ENCODE measurements around the gene REV3L.
A peak's percentile ranks its signal among the peaks of the same experiment; 100 is the strongest.

Gene REV3L

DNA sequence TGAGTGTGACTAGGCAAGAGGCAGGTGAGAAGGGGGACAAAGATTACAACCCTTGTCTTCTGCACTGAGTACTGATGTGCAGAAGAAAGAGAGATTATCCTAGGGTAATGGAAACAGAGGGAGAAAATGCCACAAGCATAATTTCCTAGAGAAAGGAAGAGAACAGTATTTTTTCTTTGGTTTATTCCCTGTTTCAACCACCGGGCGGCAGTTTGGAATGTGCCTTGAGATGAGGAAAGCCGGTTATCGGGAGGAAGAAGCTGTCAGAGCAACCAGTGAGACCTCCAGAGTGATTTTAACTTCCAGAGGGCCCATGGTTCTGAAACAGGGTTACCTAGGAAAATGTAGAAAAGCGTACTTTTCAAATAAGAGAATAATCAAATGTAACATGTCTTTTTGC is 121.4 kb downstream of the REV3L start:
- Histone ChIP-seq H3K9me3 (ENCODE audit: control insufficient read depth, low read length) (no peaks in the 10 kb centered on the region), H3K9ac (ENCODE audit: low read length) (peak overlapping the region; percentile 13), H3K4me1 (ENCODE audit: control insufficient read depth, insufficient read depth, low read length) (peaks cover 23% of the 10 kb centered on the region), H3K36me3 (ENCODE audit: control insufficient read depth, insufficient read depth, low read length, severe bottlenecking) (peaks cover 99% of the 10 kb centered on the region), H3K27me3 (replicated peaks; ENCODE audit: control insufficient read depth, insufficient read depth, low read length) (no peaks in the 10 kb centered on the region), H3K4me3 (ENCODE audit: low read length) (no peak overlapping the region)
- peak; percentile 63 for DNase-seq (ENCODE audit: low read depth)

DNA sequence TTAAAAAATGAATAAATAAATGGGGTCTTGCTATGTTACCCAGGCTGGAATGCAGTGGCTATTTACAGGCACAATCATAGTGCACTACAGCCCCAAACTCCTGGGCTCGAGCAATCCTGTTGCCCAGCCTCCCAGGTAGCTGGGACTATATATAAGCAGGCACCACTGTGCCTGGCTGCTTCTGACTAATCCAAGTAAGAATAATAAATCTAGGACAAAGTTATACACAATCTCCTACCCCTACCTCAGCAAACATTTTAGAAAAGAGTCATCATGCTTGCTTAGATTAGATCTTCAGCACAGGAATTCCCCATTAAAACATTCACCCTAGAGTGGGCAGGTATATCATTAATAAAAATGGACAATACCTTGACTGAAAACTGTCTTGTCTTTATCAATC is 124.6 kb downstream of the REV3L start:
- H3K4me1 ChIP-seq (ENCODE audit: control insufficient read depth, insufficient read depth, low read length): peaks cover 31% of the 10 kb centered on the region
- peaks cover 99% of the 10 kb centered on the region for H3K36me3 ChIP-seq (ENCODE audit: control insufficient read depth, insufficient read depth, low read length, severe bottlenecking)
- no peaks in the 10 kb centered on the region for H3K9me3 ChIP-seq (ENCODE audit: control insufficient read depth, low read length)
- no peak for DNase-seq (ENCODE audit: low read depth)
- no peak overlapping the region for H3K9ac ChIP-seq (ENCODE audit: low read length)
- no peak overlapping the region for H3K4me3 ChIP-seq (ENCODE audit: low read length)
- no peaks in the 10 kb centered on the region for H3K27me3 ChIP-seq (replicated peaks; ENCODE audit: control insufficient read depth, insufficient read depth, low read length)

DNA sequence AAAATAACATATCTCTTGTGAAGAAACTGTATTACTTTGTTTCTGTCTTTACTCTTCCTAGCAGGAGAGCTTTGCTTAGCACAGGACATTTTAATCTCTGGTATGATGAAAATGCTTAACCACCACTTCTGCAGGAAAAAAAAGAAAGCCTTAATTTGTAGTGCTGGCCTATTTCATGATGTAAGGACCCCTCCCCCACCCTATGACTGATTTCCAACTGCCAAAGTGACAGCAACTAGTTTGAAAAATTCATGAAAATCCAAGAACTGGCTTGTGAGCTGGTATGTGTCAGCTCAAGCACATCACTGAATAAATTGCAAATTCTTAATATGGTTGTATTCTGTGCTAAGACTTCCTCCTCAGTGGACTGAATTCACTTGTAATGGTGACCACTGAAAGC is 125.3 kb downstream of the REV3L start:
- Histone ChIP-seq H3K27me3 (replicated peaks; ENCODE audit: control insufficient read depth, insufficient read depth, low read length) (no peaks in the 10 kb centered on the region), H3K9me3 (ENCODE audit: control insufficient read depth, low read length) (no peaks in the 10 kb centered on the region), H3K4me1 (ENCODE audit: control insufficient read depth, insufficient read depth, low read length) (peaks cover 37% of the 10 kb centered on the region), H3K36me3 (ENCODE audit: control insufficient read depth, insufficient read depth, low read length, severe bottlenecking) (peaks cover 99% of the 10 kb centered on the region), H3K4me3 (ENCODE audit: low read length) (no peak overlapping the region), H3K9ac (ENCODE audit: low read length) (no peak overlapping the region)
- DNase-seq (ENCODE audit: low read depth): peak; percentile 24

- Histone ChIP-seq H3K4me1 (ENCODE audit: control insufficient read depth, insufficient read depth, low read length) (peaks cover 33% of the 10 kb centered on the region), H3K9ac (ENCODE audit: low read length) (no peak overlapping the region), H3K9me3 (ENCODE audit: control insufficient read depth, low read length) (no peaks in the 10 kb centered on the region), H3K27me3 (replicated peaks; ENCODE audit: control insufficient read depth, insufficient read depth, low read length) (no peaks in the 10 kb centered on the region), H3K36me3 (ENCODE audit: control insufficient read depth, insufficient read depth, low read length, severe bottlenecking) (peaks cover 99% of the 10 kb centered on the region), H3K4me3 (ENCODE audit: low read length) (no peak overlapping the region)
- DNase-seq (ENCODE audit: low read depth): no peak
These were observed 126.5 kb downstream of the REV3L start for GRCh38 chr6:111356551-111356950.

- Histone ChIP-seq H3K9me3 (ENCODE audit: control insufficient read depth, low read length) (no peaks in the 10 kb centered on the region), H3K36me3 (ENCODE audit: control insufficient read depth, insufficient read depth, low read length, severe bottlenecking) (peaks cover 100% of the 10 kb centered on the region), H3K4me3 (ENCODE audit: low read length) (no peak overlapping the region), H3K27me3 (replicated peaks; ENCODE audit: control insufficient read depth, insufficient read depth, low read length) (no peaks in the 10 kb centered on the region), H3K9ac (ENCODE audit: low read length) (no peak overlapping the region), H3K4me1 (ENCODE audit: control insufficient read depth, insufficient read depth, low read length) (peaks cover 31% of the 10 kb centered on the region)
- DNase-seq (ENCODE audit: low read depth): no peak
These were observed 128.1 kb downstream of the REV3L start for GRCh38 chr6:111354758-111355555.

DNA sequence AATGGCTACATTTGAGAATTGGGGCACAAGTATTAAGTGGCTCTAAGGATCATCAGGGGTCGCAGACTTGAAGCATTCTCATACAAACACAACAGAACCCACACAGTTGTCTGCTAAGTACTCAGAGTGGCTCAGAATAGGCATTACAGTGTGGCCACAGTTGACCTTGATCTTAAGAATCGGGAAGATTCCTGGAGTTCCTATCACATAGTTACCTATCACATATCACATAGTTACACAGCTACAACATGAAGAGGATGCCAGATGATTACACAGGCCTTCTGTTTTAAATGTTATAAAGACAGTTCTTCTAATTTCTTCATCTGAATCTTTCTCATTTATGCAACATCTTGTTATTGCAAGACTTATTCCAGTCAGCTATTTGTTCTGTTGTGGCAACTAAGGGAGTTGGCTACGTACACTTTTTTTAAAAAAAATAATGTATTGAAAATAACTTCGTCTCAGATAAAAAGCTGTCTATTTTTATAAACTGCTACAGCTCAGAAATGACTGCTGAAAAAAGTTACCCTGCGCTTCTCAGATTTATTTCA is 129.0 kb downstream of the REV3L start:
- H3K9ac ChIP-seq (ENCODE audit: low read length): no peak overlapping the region
- DNase-seq (ENCODE audit: low read depth): peak; percentile 7
- H3K9me3 ChIP-seq (ENCODE audit: control insufficient read depth, low read length): no peaks in the 10 kb centered on the region
- no peaks in the 10 kb centered on the region for H3K27me3 ChIP-seq (replicated peaks; ENCODE audit: control insufficient read depth, insufficient read depth, low read length)
- peaks cover 31% of the 10 kb centered on the region for H3K4me1 ChIP-seq (ENCODE audit: control insufficient read depth, insufficient read depth, low read length)
- no peak overlapping the region for H3K4me3 ChIP-seq (ENCODE audit: low read length)
- peaks cover 100% of the 10 kb centered on the region for H3K36me3 ChIP-seq (ENCODE audit: control insufficient read depth, insufficient read depth, low read length, severe bottlenecking)

DNA sequence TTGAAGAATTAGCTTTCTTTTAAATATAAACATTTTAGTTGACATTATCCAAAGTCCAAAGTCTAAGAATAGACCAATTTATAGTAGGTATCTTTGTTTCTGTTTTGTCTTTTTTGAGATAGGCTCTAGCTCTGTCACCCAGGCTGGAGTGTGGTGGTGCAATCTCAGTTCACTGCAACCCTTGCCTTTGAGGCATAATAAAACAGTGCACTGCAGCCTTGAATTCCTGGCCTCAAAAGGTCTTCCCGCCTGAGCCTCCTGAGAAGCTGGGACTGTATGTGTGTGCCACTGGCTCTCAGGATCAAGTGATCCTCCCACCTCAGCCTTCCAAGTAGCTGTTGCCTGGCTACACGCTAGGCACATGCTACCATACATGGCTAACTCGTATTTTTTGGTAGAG is 135.4 kb downstream of the REV3L start:
- Histone ChIP-seq H3K9ac (ENCODE audit: low read length) (no peak overlapping the region), H3K36me3 (ENCODE audit: control insufficient read depth, insufficient read depth, low read length, severe bottlenecking) (peaks cover 99% of the 10 kb centered on the region), H3K4me1 (ENCODE audit: control insufficient read depth, insufficient read depth, low read length) (peaks cover 6% of the 10 kb centered on the region), H3K27me3 (replicated peaks; ENCODE audit: control insufficient read depth, insufficient read depth, low read length) (no peaks in the 10 kb centered on the region), H3K4me3 (ENCODE audit: low read length) (no peak overlapping the region), H3K9me3 (ENCODE audit: control insufficient read depth, low read length) (no peaks in the 10 kb centered on the region)
- no peak for DNase-seq (ENCODE audit: low read depth)

DNA sequence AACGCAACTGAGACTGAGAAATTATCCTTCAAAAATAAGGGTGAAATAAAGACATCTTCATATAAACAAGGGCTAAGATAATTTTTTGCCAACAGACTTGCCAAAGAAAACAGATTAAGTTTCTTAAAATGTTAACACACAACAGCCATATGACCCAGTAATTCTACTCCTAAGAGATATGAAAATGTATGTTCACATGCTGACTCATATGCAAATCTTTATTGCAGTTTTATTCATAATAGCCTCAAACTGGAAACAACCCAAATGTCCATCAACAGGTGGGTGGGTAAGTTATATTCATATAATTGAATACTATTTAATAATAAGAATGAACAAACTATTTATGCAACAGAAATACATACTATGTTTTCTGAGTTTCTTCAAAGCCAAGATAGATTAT is 140.1 kb downstream of the REV3L start:
- no peak overlapping the region for H3K9ac ChIP-seq (ENCODE audit: low read length)
- no peaks in the 10 kb centered on the region for H3K27me3 ChIP-seq (replicated peaks; ENCODE audit: control insufficient read depth, insufficient read depth, low read length)
- H3K4me1 ChIP-seq (ENCODE audit: control insufficient read depth, insufficient read depth, low read length): peaks cover 6% of the 10 kb centered on the region
- peak; percentile 20 for DNase-seq (ENCODE audit: low read depth)
- H3K9me3 ChIP-seq (ENCODE audit: control insufficient read depth, low read length): no peaks in the 10 kb centered on the region
- peaks cover 98% of the 10 kb centered on the region for H3K36me3 ChIP-seq (ENCODE audit: control insufficient read depth, insufficient read depth, low read length, severe bottlenecking)
- H3K4me3 ChIP-seq (ENCODE audit: low read length): no peak overlapping the region

- Histone ChIP-seq H3K9ac (ENCODE audit: low read length) (no peak overlapping the region), H3K9me3 (ENCODE audit: control insufficient read depth, low read length) (no peaks in the 10 kb centered on the region), H3K4me3 (ENCODE audit: low read length) (no peak overlapping the region), H3K36me3 (ENCODE audit: control insufficient read depth, insufficient read depth, low read length, severe bottlenecking) (peaks cover 99% of the 10 kb centered on the region), H3K27me3 (replicated peaks; ENCODE audit: control insufficient read depth, insufficient read depth, low read length) (no peaks in the 10 kb centered on the region), H3K4me1 (ENCODE audit: control insufficient read depth, insufficient read depth, low read length) (peaks cover 8% of the 10 kb centered on the region)
- DNase-seq (ENCODE audit: low read depth): no peak
These were observed 143.7 kb downstream of the REV3L start for GRCh38 chr6:111339294-111339693.

GRCh38 chr6:111338843-111339242 is 144.2 kb downstream of the REV3L start:
- H3K9ac ChIP-seq (ENCODE audit: low read length): no peak overlapping the region
- H3K36me3 ChIP-seq (ENCODE audit: control insufficient read depth, insufficient read depth, low read length, severe bottlenecking): peaks cover 100% of the 10 kb centered on the region
- H3K4me3 ChIP-seq (ENCODE audit: low read length): no peak overlapping the region
- H3K4me1 ChIP-seq (ENCODE audit: control insufficient read depth, insufficient read depth, low read length): peaks cover 8% of the 10 kb centered on the region
- no peaks in the 10 kb centered on the region for H3K9me3 ChIP-seq (ENCODE audit: control insufficient read depth, low read length)
- H3K27me3 ChIP-seq (replicated peaks; ENCODE audit: control insufficient read depth, insufficient read depth, low read length): no peaks in the 10 kb centered on the region
- DNase-seq (ENCODE audit: low read depth): no peak

GRCh38 chr6:111337829-111338236 is 145.2 kb downstream of the REV3L start:
- H3K36me3 ChIP-seq (ENCODE audit: control insufficient read depth, insufficient read depth, low read length, severe bottlenecking): peaks cover 100% of the 10 kb centered on the region
- H3K4me1 ChIP-seq (ENCODE audit: control insufficient read depth, insufficient read depth, low read length): peaks cover 8% of the 10 kb centered on the region
- H3K9me3 ChIP-seq (ENCODE audit: control insufficient read depth, low read length): no peaks in the 10 kb centered on the region

More at GRCh38 chr6:111337829-111338236, 145.2 kb downstream of the REV3L start:
- no peak for DNase-seq (ENCODE audit: low read depth)
- no peak overlapping the region for H3K4me3 ChIP-seq (ENCODE audit: low read length)
- no peaks in the 10 kb centered on the region for H3K27me3 ChIP-seq (replicated peaks; ENCODE audit: control insufficient read depth, insufficient read depth, low read length)
- no peak overlapping the region for H3K9ac ChIP-seq (ENCODE audit: low read length)
